Measurements from ENCODE around the gene MSRB1.
"Not testable (repeated sequence)": the region's sequence is repeated elsewhere in the genome, so short reads cannot be mapped to it uniquely, and the experiment has no call there.

Gene MSRB1

GRCh38 chr16:1960665-1961630 is 17.9 kb upstream of the MSRB1 start:
- DNase-seq, result no peak

- peak; percentile 84 for DNase-seq
Measured at GRCh38 chr16:1959269-1960039, 16.5 kb upstream of the MSRB1 start, which contains the start of gene NDUFB10. Gene NDUFB10, plus strand, starts transcription at chr16:1959538. Its CDS starts 87 bp downstream, at chr16:1959625.

- no peak for DNase-seq
Measured at GRCh38 chr16:1958715-1959268, 15.8 kb upstream of the MSRB1 start.

DNA sequence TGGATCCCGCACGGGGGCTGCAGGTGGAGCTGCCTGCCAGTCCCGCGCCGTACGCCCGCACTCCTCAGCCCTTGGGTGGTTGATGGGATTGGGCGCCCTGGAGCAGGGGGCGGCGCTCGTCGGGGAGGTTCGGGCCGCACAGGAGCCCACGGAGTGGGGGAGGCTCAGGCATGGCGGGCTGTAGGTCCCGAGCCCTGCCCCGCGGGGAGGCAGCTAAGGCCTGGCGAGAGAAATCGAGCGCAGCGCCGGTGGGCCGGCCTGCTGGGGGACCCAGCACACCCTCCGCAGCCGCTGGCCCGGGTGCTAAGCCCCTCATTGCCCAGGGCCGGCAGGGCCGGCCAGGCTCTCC is 15.1 kb upstream of the MSRB1 start:
- not testable (repeated sequence) for DNase-seq

- not testable (repeated sequence) for DNase-seq
Measured at GRCh38 chr16:1957434-1958142, 14.6 kb upstream of the MSRB1 start.

GRCh38 chr16:1953734-1954133 is 10.7 kb upstream of the MSRB1 start:
- DNase-seq, result no peak

- DNase-seq, result no peak
Measured at GRCh38 chr16:1950559-1950958, 7.6 kb upstream of the MSRB1 start.

DNA sequence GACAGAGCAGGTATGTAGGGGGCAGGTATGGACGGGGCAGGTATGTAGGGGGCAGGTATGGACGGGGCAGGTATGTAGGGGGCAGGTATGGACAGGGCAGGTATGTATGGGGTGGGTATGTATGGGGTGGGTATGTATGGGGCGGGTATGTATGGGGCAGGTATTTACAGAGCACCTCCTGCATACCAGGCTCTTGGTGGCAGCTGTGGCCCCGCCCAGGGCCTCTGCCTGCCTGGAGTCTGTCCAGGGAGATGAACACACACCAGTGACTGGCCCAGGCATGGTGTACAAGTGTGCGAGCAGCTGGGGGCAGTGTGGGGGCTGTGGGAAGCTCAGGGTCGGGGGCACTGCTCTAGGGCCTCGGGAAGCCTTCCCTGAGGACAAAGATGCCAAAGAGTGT is 7.0 kb upstream of the MSRB1 start:
- DNase-seq, result no peak

DNA sequence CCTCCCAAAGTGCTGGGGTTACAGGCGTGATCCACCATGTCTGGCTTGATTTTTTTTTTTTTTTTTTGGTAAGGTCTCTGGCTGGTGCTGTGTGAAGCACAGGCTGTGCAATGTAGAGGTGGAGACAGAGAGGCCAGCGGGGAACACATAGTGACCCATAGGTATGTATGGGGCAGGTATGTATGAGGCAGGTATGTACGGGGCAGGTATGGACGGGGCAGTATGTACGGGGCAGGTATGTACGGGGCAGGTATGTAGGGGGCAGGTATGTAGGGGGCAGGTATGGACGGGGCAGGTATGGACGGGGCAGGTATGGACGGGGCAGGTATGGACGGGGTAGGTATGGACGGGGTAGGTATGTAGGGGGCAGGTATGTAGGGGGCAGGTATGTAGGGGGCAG is 6.5 kb upstream of the MSRB1 start:
- DNase-seq, result no peak

DNA sequence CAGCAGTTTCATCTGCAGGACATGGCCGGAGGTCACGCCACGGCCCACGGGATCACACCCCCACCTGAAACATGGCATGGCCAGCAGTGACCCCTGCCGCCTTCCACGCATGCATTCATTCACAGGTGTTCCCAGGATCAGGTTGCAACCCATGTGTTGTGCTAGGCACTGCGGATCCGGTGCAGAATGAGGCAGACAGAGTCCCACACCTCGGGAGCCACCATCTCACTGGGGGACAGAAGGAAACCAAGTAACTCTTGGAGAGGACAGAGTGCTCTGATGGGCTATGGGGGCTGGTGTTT is 4.3 kb upstream of the MSRB1 start:
- no peak for DNase-seq

GRCh38 chr16:1946495-1947368 is 3.7 kb upstream of the MSRB1 start:
- DNase-seq, result no peak

DNA sequence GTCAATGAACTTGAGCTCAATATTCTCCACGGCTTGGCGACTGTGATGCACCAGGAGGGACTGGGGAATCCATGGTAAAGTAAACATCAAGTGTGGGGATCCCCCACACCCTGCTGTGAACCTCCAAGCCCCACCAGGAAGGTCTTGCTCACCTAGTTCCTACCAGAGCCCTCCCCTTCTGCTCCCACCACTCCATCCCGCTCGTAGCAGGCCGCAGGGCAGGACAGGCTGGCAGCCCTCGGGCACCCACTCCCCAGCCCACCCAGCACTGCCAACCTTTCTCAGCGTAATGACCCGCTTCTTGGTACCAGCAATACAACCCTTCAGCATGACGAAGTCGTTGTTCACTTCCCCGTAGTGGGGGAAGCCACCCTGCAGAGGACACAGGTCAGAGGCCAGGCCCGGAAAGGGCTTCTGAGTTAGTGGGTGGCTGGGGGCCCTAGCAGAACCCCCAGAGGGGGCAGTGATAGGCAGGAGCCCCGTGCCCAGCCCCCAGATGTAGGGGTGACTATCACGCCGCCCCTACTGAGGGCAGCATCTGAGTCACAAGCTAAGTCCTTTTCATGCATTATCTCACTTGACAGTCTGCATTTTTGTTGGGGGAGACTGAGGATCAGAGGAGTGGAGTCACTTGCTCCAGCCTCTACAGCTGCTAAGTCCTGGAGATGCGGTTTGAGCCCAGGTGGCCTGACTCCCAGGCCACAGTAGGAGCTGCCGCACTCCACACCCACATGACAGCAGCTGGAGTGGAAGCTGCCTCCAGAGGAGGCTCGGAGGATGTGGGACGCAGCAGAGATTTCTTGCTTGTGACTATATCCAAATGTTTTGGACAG is 2.8 kb upstream of the MSRB1 start:
- no peak for DNase-seq

GRCh38 chr16:1944612-1945199 is 1.7 kb upstream of the MSRB1 start:
- no peak for DNase-seq

DNA sequence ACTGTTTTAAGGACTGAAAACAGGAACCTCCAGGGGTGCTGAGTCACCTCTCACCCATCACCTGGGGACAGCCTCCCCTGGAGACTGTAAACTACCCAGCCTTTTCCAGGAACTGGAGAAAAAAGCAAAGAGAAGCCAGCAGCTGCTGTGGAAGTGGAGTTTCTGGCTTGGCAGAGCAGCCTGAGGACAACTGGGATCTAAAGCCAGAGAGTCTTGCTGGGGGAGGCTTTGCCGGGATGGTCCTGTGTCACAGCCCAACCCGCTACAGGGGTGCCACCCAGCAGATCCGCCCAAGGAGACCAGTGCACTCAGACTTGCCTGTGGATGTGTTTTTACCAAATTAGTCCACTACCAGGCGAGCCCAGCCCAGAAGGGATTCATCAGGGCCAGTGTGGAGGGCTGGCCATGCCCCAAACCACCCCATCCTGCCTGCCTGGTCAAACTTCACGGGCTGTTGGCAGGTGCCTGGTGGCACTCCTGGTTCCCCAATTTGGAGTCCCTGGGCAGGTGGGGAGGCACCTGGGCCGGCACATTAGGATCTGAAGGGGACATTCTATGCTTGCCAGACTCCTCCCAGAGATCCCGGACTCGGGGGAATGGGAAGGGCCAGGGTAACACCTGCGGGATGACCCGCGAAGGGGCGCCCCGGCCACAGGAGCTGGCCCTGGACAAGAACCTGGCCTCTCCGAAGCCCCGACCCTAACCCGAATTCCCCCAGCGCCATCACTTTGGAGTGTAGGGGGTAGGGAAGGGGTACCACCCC is 771 bp downstream of the MSRB1 start:
- DNase-seq, result no peak

- no peak for DNase-seq
Measured at GRCh38 chr16:1941162-1942046, 1.6 kb downstream of the MSRB1 start.

GRCh38 chr16:1940273-1941161 is 2.5 kb downstream of the MSRB1 start:
- no peak for DNase-seq

DNA sequence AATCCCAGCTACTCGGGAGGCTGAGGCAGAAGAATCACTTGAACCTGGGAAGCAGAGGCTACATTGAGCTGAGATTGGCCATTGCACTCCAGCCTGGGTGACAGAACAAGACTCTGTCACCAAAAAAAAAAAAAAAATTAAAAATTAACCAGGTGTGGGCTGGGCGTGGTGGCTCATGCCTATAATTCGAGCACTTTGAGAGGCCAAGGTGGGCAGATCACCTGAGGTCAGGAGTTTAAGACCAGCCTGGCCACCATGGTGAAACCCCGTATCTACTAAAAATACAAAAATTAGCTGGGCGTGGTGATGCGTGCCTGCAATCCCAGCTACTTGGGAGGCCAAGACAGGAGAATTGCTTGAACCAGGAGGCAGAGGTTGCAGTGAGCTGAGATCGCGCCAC is 3.2 kb downstream of the MSRB1 start:
- DNase-seq, result not testable (repeated sequence)

DNA sequence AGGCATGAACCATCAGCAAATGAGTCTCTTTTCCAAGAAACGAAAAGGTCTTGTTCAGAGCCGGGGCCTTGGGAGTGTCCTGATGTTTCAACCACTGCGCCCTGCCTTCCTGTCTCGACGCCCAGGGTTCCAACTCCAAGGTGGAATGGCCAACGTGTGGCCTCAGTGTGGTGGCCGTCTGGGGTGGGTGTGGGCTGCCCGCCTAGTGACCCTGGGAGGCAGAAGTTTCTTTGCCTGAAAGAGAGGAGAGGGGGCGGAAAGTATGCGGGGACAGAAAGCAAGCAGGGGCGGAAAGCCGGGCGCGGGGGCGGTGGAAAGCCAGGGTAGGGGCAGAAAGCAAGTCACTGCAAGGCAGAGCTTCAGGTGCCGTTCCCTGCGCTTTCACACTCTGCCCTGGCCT is 4.1 kb downstream of the MSRB1 start:
- DNase-seq, result no peak

All from effector CD8-positive, alpha-beta T cell (primary cell).